HG02610 (cell line): ENCODE results near the gene TSC22D3.

Experiments used
- ATAC-seq: cut with Tn5 transposase; IDR thresholded peaks from one replicate; pipeline ENCODE4 v1.9.1; 2021; ENCODE audit warnings: mild to moderate bottlenecking, moderate library complexity; ENCODE audit not compliant: unreplicated experiment

The TSC22D3 gene

GRCh38 chrX:107760304-107761077 lies 15.1 kb downstream of the TSC22D3 start:
- ATAC-seq = no peak

- ATAC-seq = no peak
Measured at GRCh38 chrX:107758231-107758766, 17.3 kb downstream of the TSC22D3 start.

GRCh38 chrX:107755721-107756120 lies 19.9 kb downstream of the TSC22D3 start:
- ATAC-seq = no peak

- ATAC-seq = no peak
Measured at GRCh38 chrX:107753187-107753586, 22.4 kb downstream of the TSC22D3 start.

- no peak for ATAC-seq
Measured at GRCh38 chrX:107752714-107753113, 22.9 kb downstream of the TSC22D3 start.

- ATAC-seq = no peak
Measured at GRCh38 chrX:107752043-107752442, 23.5 kb downstream of the TSC22D3 start.

GRCh38 chrX:107750861-107751445 lies 24.6 kb downstream of the TSC22D3 start:
- no peak for ATAC-seq

GRCh38 chrX:107750263-107750662 lies 25.3 kb downstream of the TSC22D3 start:
- ATAC-seq = no peak

GRCh38 chrX:107748506-107748905 lies 27.1 kb downstream of the TSC22D3 start:
- ATAC-seq = no peak

- no peak for ATAC-seq
Measured at GRCh38 chrX:107747596-107748161, 27.9 kb downstream of the TSC22D3 start.

- ATAC-seq = no peak
Measured at GRCh38 chrX:107744868-107745267, 30.7 kb downstream of the TSC22D3 start.

- no peak for ATAC-seq
Measured at GRCh38 chrX:107743995-107744394, 31.6 kb downstream of the TSC22D3 start.

GRCh38 chrX:107742700-107743191 lies 32.8 kb downstream of the TSC22D3 start:
- ATAC-seq = no peak

GRCh38 chrX:107741404-107741790 lies 34.2 kb downstream of the TSC22D3 start:
- peak; percentile 12 for ATAC-seq

- ATAC-seq = no peak
Measured at GRCh38 chrX:107739541-107739940, 36.0 kb downstream of the TSC22D3 start.

GRCh38 chrX:107738768-107739167 lies 36.8 kb downstream of the TSC22D3 start:
- no peak for ATAC-seq

GRCh38 chrX:107738272-107738671 lies 37.3 kb downstream of the TSC22D3 start:
- ATAC-seq = no peak

GRCh38 chrX:107736781-107737531 lies 38.6 kb downstream of the TSC22D3 start:
- ATAC-seq = no peak

GRCh38 chrX:107734646-107735045 lies 40.9 kb downstream of the TSC22D3 start:
- ATAC-seq = no peak

GRCh38 chrX:107733686-107734085 lies 41.9 kb downstream of the TSC22D3 start:
- no peak for ATAC-seq
